ENCODE data around the gene ZBED2. TPM values are rescaled to one million over a fixed set of nuclear protein-coding genes. Genes with fewer than 3 reads are reported as not detected.

ZBED2 gene
- total and polyA plus RNA-seq, 2 of the 13 experiments (the other 11 are each of a cell fraction or from before 2014, with no cell fraction given) = 0.04 TPM; not detected in 1

DNA sequence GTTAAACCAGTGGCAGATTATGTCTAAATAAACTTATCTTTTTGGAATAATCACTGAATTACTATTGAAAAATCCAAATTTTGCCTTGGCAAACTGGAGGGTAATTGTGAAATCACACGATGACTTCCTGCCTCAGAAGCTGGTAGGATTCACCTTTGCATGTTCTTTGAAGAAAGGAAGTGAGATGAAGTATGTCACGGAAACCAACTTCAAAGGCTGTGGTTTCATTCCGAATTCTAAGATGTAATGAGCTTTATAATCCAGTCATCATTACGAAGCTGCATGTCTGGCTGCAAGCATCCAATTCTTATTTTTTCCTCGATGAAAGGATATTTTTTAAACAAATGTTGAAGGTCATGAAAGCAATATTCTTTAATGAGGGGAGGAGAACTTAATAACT lies 15.0 kb upstream of the ZBED2 start:
- Histone ChIP-seq H3K79me2 (ENCODE audit: insufficient read depth, low read length) (no peaks in the 10 kb centered on the region), H3K9me3 (ENCODE audit: low read length) (no peaks in the 10 kb centered on the region), H3K4me3 (replicated peaks in 1 of 3; ENCODE audit: insufficient read depth in 1 of 3, low read depth in 2 of 3, low read length in 3 of 3) (no peak overlapping the region), H2AFZ (ENCODE audit: low read length) (no peak overlapping the region), H3K4me2 (ENCODE audit: low read depth, low read length) (no peak overlapping the region), H3K27me3 (ENCODE audit: control insufficient read depth in 1 of 2, insufficient read depth in 2 of 2, low read length in 2 of 2) (no peaks in the 10 kb centered on the region), H3K36me3 (replicated peaks in 1 of 2; ENCODE audit: control insufficient read depth in 1 of 2, insufficient read depth in 2 of 2, low read length in 2 of 2) (no peaks in the 10 kb centered on the region), H3K4me1 (ENCODE audit: insufficient read depth, low read length) (no peaks in the 10 kb centered on the region), H3K27ac (ENCODE audit: extremely low read length, insufficient read depth, low read length) (no peak overlapping the region), H3K9ac (ENCODE audit: insufficient read depth, low read depth, low read length) (no peak overlapping the region), H4K20me1 (ENCODE audit: insufficient read depth, low read length) (no peaks in the 10 kb centered on the region)
- ATAC-seq (no peak), FAIRE-seq (no peak), DNase-seq (ENCODE audit: low spot score) (no peak)
- CTCF ChIA-PET (ENCODE audit: low intra/inter-chr PET ratio, low total read pairs) = no interaction called here
- POLR2A ChIA-PET = no interaction called here
- 5% methylated on average over 5 of the region's 5 CpGs for WGBS (ENCODE audit: low lambda C conversion rate)
- intact Hi-C loops (cut with micrococcal nuclease; ENCODE audit: unreplicated experiment) (no loop called here), in situ Hi-C loops (cut with HindIII; ENCODE audit: extremely low pct_ligation_motif_present, low pct_unique_long_range_greater_than_20kb) (no loop called here)
- no TSS peak for BruUV-seq (replicated peaks)
- no peak for TF ChIP-seq RARA (CRISPR knock-in tag; IDR thresholded peaks at IDR 0.05)
- TF ChIP-seq, protein P1, sequence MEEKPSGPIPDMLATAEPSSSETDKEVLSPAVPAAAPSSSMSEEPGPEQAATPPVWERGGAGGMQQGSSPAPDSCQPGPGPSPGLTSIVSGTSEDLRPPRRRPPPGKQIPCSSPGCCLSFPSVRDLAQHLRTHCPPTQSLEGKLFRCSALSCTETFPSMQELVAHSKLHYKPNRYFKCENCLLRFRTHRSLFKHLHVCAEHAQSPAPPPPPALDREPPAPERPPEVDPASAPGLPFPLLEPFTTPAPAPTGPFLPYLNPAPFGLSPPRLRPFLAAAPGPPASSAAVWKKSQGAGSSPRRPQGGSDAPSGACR (CRISPR knock-in tag; IDR thresholded peaks at IDR 0.05) = no peak
- no peak for TF ChIP-seq ZUFSP (CRISPR knock-in tag; IDR thresholded peaks at IDR 0.05; ENCODE audit: borderline replicate concordance)

GRCh38 chr3:111609700-111610099 lies 14.6 kb upstream of the ZBED2 start:
- POLR2A ChIA-PET = no interaction called here
- no peak overlapping the region for H3K4me3 ChIP-seq (replicated peaks in 1 of 3; ENCODE audit: insufficient read depth in 1 of 3, low read depth in 2 of 3, low read length in 3 of 3)
- H3K4me2 ChIP-seq (ENCODE audit: low read depth, low read length) = no peak overlapping the region
- H3K9ac ChIP-seq (ENCODE audit: insufficient read depth, low read depth, low read length) = no peak overlapping the region
- WGBS (ENCODE audit: low lambda C conversion rate) = 51% methylated on average over 2 of the region's 2 CpGs
- H3K27me3 ChIP-seq (ENCODE audit: control insufficient read depth in 1 of 2, insufficient read depth in 2 of 2, low read length in 2 of 2) = no peaks in the 10 kb centered on the region
- intact Hi-C loops (cut with micrococcal nuclease; ENCODE audit: unreplicated experiment) (no loop called here), in situ Hi-C loops (cut with HindIII; ENCODE audit: extremely low pct_ligation_motif_present, low pct_unique_long_range_greater_than_20kb) (no loop called here)
- H2AFZ ChIP-seq (ENCODE audit: low read length) = no peak overlapping the region
- CTCF ChIA-PET (ENCODE audit: low intra/inter-chr PET ratio, low total read pairs) = no interaction called here
- H3K27ac ChIP-seq (ENCODE audit: extremely low read length, insufficient read depth, low read length) = no peak overlapping the region
- no TSS peak for BruUV-seq (replicated peaks)
- DNase-seq (ENCODE audit: low spot score) (no peak), ATAC-seq (no peak), FAIRE-seq (no peak)
- no peaks in the 10 kb centered on the region for H3K4me1 ChIP-seq (ENCODE audit: insufficient read depth, low read length)
- no peaks in the 10 kb centered on the region for H3K79me2 ChIP-seq (ENCODE audit: insufficient read depth, low read length)
- no peaks in the 10 kb centered on the region for H4K20me1 ChIP-seq (ENCODE audit: insufficient read depth, low read length)
- H3K36me3 ChIP-seq (replicated peaks in 1 of 2; ENCODE audit: control insufficient read depth in 1 of 2, insufficient read depth in 2 of 2, low read length in 2 of 2) = no peaks in the 10 kb centered on the region
- H3K9me3 ChIP-seq (ENCODE audit: low read length) = no peaks in the 10 kb centered on the region
- TF ChIP-seq PRMT3 (CRISPR knock-in tag; IDR thresholded peaks at IDR 0.05; ENCODE audit: borderline replicate concordance, low read depth) (no peak), RCOR2 (CRISPR knock-in tag; IDR thresholded peaks at IDR 0.05) (no peak), MIER2 (CRISPR knock-in tag; IDR thresholded peaks at IDR 0.05) (no peak), SMAD1 (CRISPR knock-in tag; IDR thresholded peaks at IDR 0.05; ENCODE audit: borderline replicate concordance, low read depth) (no peak), ARNT (IDR thresholded peaks at IDR 0.05) (no peak), ZNF891 (CRISPR knock-in tag; IDR thresholded peaks at IDR 0.05) (no peak), MXD4 (CRISPR knock-in tag; IDR thresholded peaks at IDR 0.05) (no peak), ELF1 (CRISPR knock-in tag; IDR thresholded peaks at IDR 0.05) (no peak)
- TF ChIP-seq, protein P2, sequence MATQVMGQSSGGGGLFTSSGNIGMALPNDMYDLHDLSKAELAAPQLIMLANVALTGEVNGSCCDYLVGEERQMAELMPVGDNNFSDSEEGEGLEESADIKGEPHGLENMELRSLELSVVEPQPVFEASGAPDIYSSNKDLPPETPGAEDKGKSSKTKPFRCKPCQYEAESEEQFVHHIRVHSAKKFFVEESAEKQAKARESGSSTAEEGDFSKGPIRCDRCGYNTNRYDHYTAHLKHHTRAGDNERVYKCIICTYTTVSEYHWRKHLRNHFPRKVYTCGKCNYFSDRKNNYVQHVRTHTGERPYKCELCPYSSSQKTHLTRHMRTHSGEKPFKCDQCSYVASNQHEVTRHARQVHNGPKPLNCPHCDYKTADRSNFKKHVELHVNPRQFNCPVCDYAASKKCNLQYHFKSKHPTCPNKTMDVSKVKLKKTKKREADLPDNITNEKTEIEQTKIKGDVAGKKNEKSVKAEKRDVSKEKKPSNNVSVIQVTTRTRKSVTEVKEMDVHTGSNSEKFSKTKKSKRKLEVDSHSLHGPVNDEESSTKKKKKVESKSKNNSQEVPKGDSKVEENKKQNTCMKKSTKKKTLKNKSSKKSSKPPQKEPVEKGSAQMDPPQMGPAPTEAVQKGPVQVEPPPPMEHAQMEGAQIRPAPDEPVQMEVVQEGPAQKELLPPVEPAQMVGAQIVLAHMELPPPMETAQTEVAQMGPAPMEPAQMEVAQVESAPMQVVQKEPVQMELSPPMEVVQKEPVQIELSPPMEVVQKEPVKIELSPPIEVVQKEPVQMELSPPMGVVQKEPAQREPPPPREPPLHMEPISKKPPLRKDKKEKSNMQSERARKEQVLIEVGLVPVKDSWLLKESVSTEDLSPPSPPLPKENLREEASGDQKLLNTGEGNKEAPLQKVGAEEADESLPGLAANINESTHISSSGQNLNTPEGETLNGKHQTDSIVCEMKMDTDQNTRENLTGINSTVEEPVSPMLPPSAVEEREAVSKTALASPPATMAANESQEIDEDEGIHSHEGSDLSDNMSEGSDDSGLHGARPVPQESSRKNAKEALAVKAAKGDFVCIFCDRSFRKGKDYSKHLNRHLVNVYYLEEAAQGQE (IDR thresholded peaks at IDR 0.05; ENCODE audit: borderline replicate concordance in 1 of 2, low read depth in 1 of 2, low read length in 2 of 2) = no peak
- TF ChIP-seq, protein P3, sequence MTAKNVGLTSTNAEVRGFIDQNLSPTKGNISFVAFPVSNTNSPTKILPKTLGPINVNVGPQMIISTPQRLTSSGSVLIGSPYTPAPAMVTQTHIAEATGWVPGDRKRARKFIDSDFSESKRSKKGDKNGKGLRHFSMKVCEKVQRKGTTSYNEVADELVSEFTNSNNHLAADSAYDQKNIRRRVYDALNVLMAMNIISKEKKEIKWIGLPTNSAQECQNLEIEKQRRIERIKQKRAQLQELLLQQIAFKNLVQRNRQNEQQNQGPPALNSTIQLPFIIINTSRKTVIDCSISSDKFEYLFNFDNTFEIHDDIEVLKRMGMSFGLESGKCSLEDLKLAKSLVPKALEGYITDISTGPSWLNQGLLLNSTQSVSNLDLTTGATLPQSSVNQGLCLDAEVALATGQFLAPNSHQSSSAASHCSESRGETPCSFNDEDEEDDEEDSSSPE (CRISPR knock-in tag; IDR thresholded peaks at IDR 0.05) = no peak
